A673 (cell line): Measurements from ENCODE around the gene ZBTB47. TPM values are rescaled to one million over a fixed set of nuclear protein-coding genes. Genes with fewer than 3 reads are reported as not detected.

ENCODE experiments used
- BruUV-seq: library from RNA; stranded (reverse); fragments of 400-500 nt; replicated peaks from 2 replicates; lab custom pipeline; 2021; lab: Mats Ljungman, UMichigan
- CTCF ChIA-PET: fragments of 300-600 bp; sonication (Branson Sonifier 250); formaldehyde crosslinking; loops from one replicate; lab custom pipeline; 2022; ENCODE audit warnings: antibody characterized with exemption; lab: Charles Lee
- POLR2A ChIA-PET: fragments of 300-600 bp; sonication (Branson Sonifier 250); formaldehyde crosslinking; loops from one replicate; lab custom pipeline; 2022; ENCODE audit warnings: antibody characterized with exemption; ENCODE audit not compliant: low non-redundant PET; lab: Charles Lee
- DNase-seq: peaks from one replicate; pipeline ENCODE4 v3.0.0-alpha.2; 2015; ENCODE audit warnings: low spot score
- H3K27ac ChIP-seq: fragments of 200-600 bp; sonication (generic); 2 replicates; pipeline ENCODE4 v1.5.1; 2016; ENCODE audit warnings: mixed run types, low read depth, mild to moderate bottlenecking, mixed read lengths, antibody characterized with exemption, low read length; ENCODE audit not compliant: poor library complexity, severe bottlenecking
- H3K27me3 ChIP-seq: fragments of 200-600 bp; sonication (generic); replicated peaks from 2 replicates; pipeline ENCODE4 v1.6.1; 2017; ENCODE audit warnings: mixed run types, low read depth, mild to moderate bottlenecking, mixed read lengths, antibody characterized with exemption, low read length; ENCODE audit not compliant: insufficient read depth, poor library complexity
- H3K36me3 ChIP-seq: fragments of 200-600 bp; sonication (generic); 2 replicates; pipeline ENCODE4 v1.6.1; 2016; ENCODE audit warnings: mixed run types, mild to moderate bottlenecking, mixed read lengths, antibody characterized with exemption, low read length; ENCODE audit not compliant: insufficient read depth, poor library complexity, severe bottlenecking
- H3K4me1 ChIP-seq: fragments of 200-600 bp; sonication (generic); 2 replicates; pipeline ENCODE4 v1.6.1; 2017; ENCODE audit warnings: mixed run types, mild to moderate bottlenecking, mixed read lengths, antibody characterized with exemption, low read length; ENCODE audit not compliant: insufficient read depth, poor library complexity, severe bottlenecking
- H3K4me3 ChIP-seq: fragments of 200-600 bp; sonication (generic); 2 replicates; pipeline ENCODE4 v1.5.1; 2016; ENCODE audit warnings: low read depth, mixed run types, mild to moderate bottlenecking, mixed read lengths, low read length; ENCODE audit not compliant: poor library complexity, severe bottlenecking
- H3K9me3 ChIP-seq: fragments of 200-600 bp; sonication (generic); 2 replicates; pipeline ENCODE4 v1.6.1; 2016; ENCODE audit warnings: mixed run types, low read depth, mild to moderate bottlenecking, mixed read lengths, antibody characterized with exemption, low read length; ENCODE audit not compliant: poor library complexity, severe bottlenecking
- CTCF ChIP-seq: fragments of 300-800, 200-600 bp; sonication (generic); conservative IDR thresholded peaks from 2 replicates; pipeline ENCODE4 v1.5.1; 2017; ENCODE audit warnings: low read depth, mild to moderate bottlenecking, antibody characterized with exemption, low read length, moderate library complexity, mixed read lengths
- EZH2 ChIP-seq: fragments of 200-600 bp; sonication (generic); IDR thresholded peaks from 2 replicates; pipeline ENCODE4 v1.6.1; 2017; ENCODE audit warnings: borderline replicate concordance, low read depth, mild to moderate bottlenecking, mixed read lengths, antibody characterized with exemption, low read length; ENCODE audit not compliant: poor library complexity, severe bottlenecking
- intact Hi-C: fragments of 100-400 bp; cut with micrococcal nuclease; formaldehyde crosslinking; loops from one replicate; pipeline ENCODE4 v1.10.0; 2022; ENCODE audit not compliant: unreplicated experiment
- total RNA-seq: library from RNA; stranded (reverse); gene quantifications from 2 replicates; pipeline ENCODE4 v1.2.3, GENCODE V29; 2021

The ZBTB47 gene
- total RNA-seq, 1 experiment from 2014 or later, result 4.4 TPM

- ChIA-PET POLR2A (no interaction called here), CTCF (no interaction called here)
Measured at GRCh38 chr3:42649783-42650182, 3.7 kb upstream of the ZBTB47 start.

GRCh38 chr3:42651248-42652091 is 2.0 kb upstream of the ZBTB47 start:
- Histone ChIP-seq H3K36me3 (peaks cover 5% of the 10 kb centered on the region), H3K9me3 (no peaks in the 10 kb centered on the region), H3K27ac (no peak overlapping the region), H3K4me1 (no peaks in the 10 kb centered on the region), H3K27me3 (no peaks in the 10 kb centered on the region), H3K4me3 (no peak overlapping the region)
- ChIA-PET CTCF (no interaction called here), POLR2A (no interaction called here)
- BruUV-seq, result no TSS peak
- DNase-seq, result no peak
- TF ChIP-seq CTCF, result no peak
- no peak for TF ChIP-seq EZH2
- intact Hi-C loops, result no loop called here

More at GRCh38 chr3:42649783-42650182, 3.7 kb upstream of the ZBTB47 start:
- no peak for TF ChIP-seq EZH2
- TF ChIP-seq CTCF, result no peak
- Histone ChIP-seq H3K9me3 (no peaks in the 10 kb centered on the region), H3K4me3 (no peak overlapping the region), H3K27me3 (no peaks in the 10 kb centered on the region), H3K4me1 (no peaks in the 10 kb centered on the region), H3K36me3 (peaks cover 19% of the 10 kb centered on the region), H3K27ac (no peak overlapping the region)
- no peak for DNase-seq
- no TSS peak for BruUV-seq
- intact Hi-C loops, result no loop called here

GRCh38 chr3:42652251-42652610 is 1.3 kb upstream of the ZBTB47 start:
- H3K9me3 ChIP-seq, result no peaks in the 10 kb centered on the region
- BruUV-seq, result no TSS peak
- H3K27ac ChIP-seq, result no peak overlapping the region
- H3K27me3 ChIP-seq, result no peaks in the 10 kb centered on the region
- TF ChIP-seq EZH2 (no peak), CTCF (no peak)
- intact Hi-C loops, result no loop called here
- POLR2A ChIA-PET, result no interaction called here
- DNase-seq, result no peak
- CTCF ChIA-PET, result no interaction called here
- H3K36me3 ChIP-seq, result no peaks in the 10 kb centered on the region
- no peaks in the 10 kb centered on the region for H3K4me1 ChIP-seq
- no peak overlapping the region for H3K4me3 ChIP-seq
